K562 (cell line): ENCODE measurements around the gene GAL3ST3. TPM values are rescaled to one million over a fixed set of nuclear protein-coding genes. Genes with fewer than 3 reads are reported as not detected.

Experiments
- CREBBP ChIP-seq: IDR thresholded peaks from one replicate; pipeline ENCODE4 v1.6.1; 2012; ENCODE audit warnings: low read depth, mild to moderate bottlenecking, control low read depth, inconsistent platforms, low read length
- CUX1 ChIP-seq: fragments of 200-800 bp; sonication (Bioruptor generic); IDR thresholded peaks from 2 replicates; pipeline ENCODE4 v1.6.1; 2016; ENCODE audit warnings: missing genetic modification characterization, missing compliant biosample characterization
- DLX4 ChIP-seq: fragments of 250-450 bp; sonication (Bioruptor Pico); IDR thresholded peaks from 2 replicates; pipeline ENCODE4 v1.6.1; 2021; ENCODE audit warnings: mild to moderate bottlenecking
- ESRRB ChIP-seq: fragments of 250-450 bp; sonication (Bioruptor Pico); IDR thresholded peaks from 2 replicates; pipeline ENCODE4 v1.5.0; 2020; ENCODE audit warnings: mild to moderate bottlenecking, moderate library complexity, borderline replicate concordance
- ETV6 ChIP-seq, 3 experiments: fragments of 150-350 bp in 1 of 3; sonication (generic) in 1 of 3; formaldehyde crosslinking in 1 of 3; IDR thresholded peaks; 2 replicates each; pipeline versions ENCODE4 v1.6.1 to v1.8.0; 2014 to 2022; ENCODE audit warnings: borderline replicate concordance in 2 of 3, low read depth in 2 of 3, antibody characterized with exemption in 1 of 3, low read length in 1 of 3, mild to moderate bottlenecking in 1 of 3, missing genetic modification reagents in 1 of 3
- GATA2 ChIP-seq: sonication (generic); formaldehyde crosslinking; IDR thresholded peaks from 2 replicates; pipeline ENCODE4 v1.4.0; 2020; ENCODE audit warnings: mild to moderate bottlenecking, missing genetic modification reagents
- IFI16 ChIP-seq: fragments of 250-450 bp; sonication (Bioruptor Pico); IDR thresholded peaks from 2 replicates; pipeline ENCODE4 v2.1.2; 2022; ENCODE audit warnings: mild to moderate bottlenecking, inconsistent platforms
- MCM7 ChIP-seq, 2 experiments: fragments of 450-650 bp; IDR thresholded peaks; 2 replicates each; pipeline ENCODE4 v1.6.1; 2016 to 2018
- NCOA4 ChIP-seq: fragments of 450-650 bp; IDR thresholded peaks from 2 replicates; pipeline ENCODE4 v1.6.1; 2018; ENCODE audit warnings: mild to moderate bottlenecking; ENCODE audit not compliant: partially characterized antibody
- PCBP2 ChIP-seq: fragments of 200-400 bp; formaldehyde crosslinking; IDR thresholded peaks from 2 replicates; pipeline ENCODE4 v1.6.1; 2018; ENCODE audit warnings: low read length, low read depth, mild to moderate bottlenecking, moderate library complexity; ENCODE audit not compliant: poor library complexity, severe bottlenecking
- SMC3 ChIP-seq: conservative IDR thresholded peaks from 2 replicates; pipeline ENCODE4 v1.6.1; 2011; ENCODE audit warnings: low read depth, low read length, improper control_type of control experiment; ENCODE audit not compliant: insufficient read depth
- SNIP1 ChIP-seq: fragments of 450-650 bp; IDR thresholded peaks from 2 replicates; pipeline ENCODE4 v1.7.1; 2017; ENCODE audit warnings: low read depth, mild to moderate bottlenecking
- SRSF7 ChIP-seq: fragments of 200-400 bp; formaldehyde crosslinking; optimal IDR thresholded peaks from 2 replicates; pipeline ENCODE3; 2017; ENCODE audit warnings: mild to moderate bottlenecking, low read depth, low read length
- UBTF ChIP-seq, 2 experiments: IDR thresholded peaks; 2 replicates each; pipeline ENCODE4 v1.6.1; 2012; ENCODE audit warnings: improper control_type of control experiment in 2 of 2, low read depth in 2 of 2, low read length in 2 of 2, borderline replicate concordance in 1 of 2
- USF1 ChIP-seq: sonication (generic); formaldehyde crosslinking; IDR thresholded peaks from 2 replicates; pipeline ENCODE4 v1.9.0; 2022; ENCODE audit warnings: mild to moderate bottlenecking, missing genetic modification reagents
- ZFP36 ChIP-seq: fragments of 150-350 bp; IDR thresholded peaks from 2 replicates; pipeline ENCODE4 v1.6.1; 2018; ENCODE audit warnings: low read length, low read depth; ENCODE audit not compliant: partially characterized antibody
- ZNF165 ChIP-seq: fragments of 250-450 bp; sonication (Bioruptor Pico); IDR thresholded peaks from 2 replicates; pipeline ENCODE4 v1.4.0; 2020; ENCODE audit warnings: borderline replicate concordance
- ZSCAN29 ChIP-seq: fragments of 450-650 bp; IDR thresholded peaks from 2 replicates; pipeline ENCODE4 v1.6.1; 2017
- polyA plus RNA-seq, 8 experiments: library from polyadenylated mRNA; depleted of rRNA in 4 of 8; stranded (reverse) in 5 of 8; unstranded in 3 of 8; fragments of >200 nt; fragmentation: Nextera tagmentation in 2 of 8; fragmentation: Illumina TruSeq in 1 of 8; extraction: Ambion mirVana in 2 of 8; extraction: Trizol in 1 of 8; gene quantifications; 2 replicates each; pipeline versions ENCODE4 v1.2.1 to v1.2.3, GENCODE V29; 2011 to 2014; ENCODE audit warnings: inconsistent platforms in 1 of 8, missing spikeins in 1 of 8
- total RNA-seq, 7 experiments: library from RNA; depleted of rRNA in 6 of 7; stranded (reverse); fragments of >200 nt in 6 of 7; fragmentation: Illumina TruSeq in 2 of 7; extraction: Trizol in 2 of 7; gene quantifications; 2 replicates each; pipeline versions ENCODE4 v1.2.1 to v1.2.3, GENCODE V29; 2011 to 2021; ENCODE audit warnings: low replicate concordance in 1 of 7

The GAL3ST3 gene
- total and polyA plus RNA-seq, 9 of the 15 experiments (the other 6 are each of a cell fraction or from before 2014, with no cell fraction given): not detected

GRCh38 chr11:66051766-66052663, 3.1 kb upstream of the GAL3ST3 start, which contains the start of gene SF3B2 (continued):
- TF ChIP-seq UBTF (IDR thresholded peaks at IDR 0.05; ENCODE audit: borderline replicate concordance in 1 of 2, low read depth in 2 of 2, low read length in 2 of 2) (peak; percentile 61 to 73; a peak in 1 of 4 replicates), SMC3 (no peak), CREBBP (no peak), GATA2 (CRISPR knock-in tag) (no peak), DLX4 (CRISPR knock-in tag) (no peak), MCM7 (IDR thresholded peaks at IDR 0.05) (no peak), USF1 (CRISPR knock-in tag) (no peak), ZSCAN29 (no peak), IFI16 (CRISPR knock-in tag) (no peak), CUX1 (no peak), ESRRB (CRISPR knock-in tag) (no peak), SRSF7 (no peak), ZNF165 (CRISPR knock-in tag) (no peak), SNIP1 (no peak), ZFP36 (peak; percentile 46), ETV6 (IDR thresholded peaks at IDR 0.05; ENCODE audit: borderline replicate concordance in 1 of 2, low read depth in 2 of 2, low read length in 1 of 2) (peak; percentile 10 to 65; a peak in 2 of 4 replicates), ETV6 (CRISPR knock-in tag; IDR thresholded peaks at IDR 0.05; ENCODE audit: borderline replicate concordance) (no peak), PCBP2 (no peak), NCOA4 (no peak)
